Subcutaneous adipose tissue (tissue), 4 donors: ENCODE data around the gene MOGAT1. TPM values are rescaled to one million over a fixed set of nuclear protein-coding genes. Genes with fewer than 3 reads are reported as not detected.

ENCODE experiments used
- CTCF ChIP-seq: fragments of 450-650 bp; IDR thresholded peaks from one replicate; pipeline ENCODE4 v1.5.1; 2016; ENCODE audit warnings: low read depth, mild to moderate bottlenecking, control low read depth, antibody characterized with exemption, moderate library complexity
- total RNA-seq, 4 donors: library from RNA; depleted of rRNA; stranded (reverse); fragments of >200 nt; gene quantifications; one replicate each; pipeline ENCODE4 v1.1.0, GENCODE V29; 2016

MOGAT1 gene
- total RNA-seq, 4 donors from 2014 or later = 2.8 to 2.9 TPM; not detected in 2

- TF ChIP-seq CTCF = no peak
Measured at GRCh38 chr2:222736924-222737323, 65.5 kb downstream of the MOGAT1 start.

GRCh38 chr2:222738312-222738711, 66.9 kb downstream of the MOGAT1 start:
- TF ChIP-seq CTCF = no peak

- TF ChIP-seq CTCF = no peak
Measured at GRCh38 chr2:222738809-222739208, 67.4 kb downstream of the MOGAT1 start.

DNA sequence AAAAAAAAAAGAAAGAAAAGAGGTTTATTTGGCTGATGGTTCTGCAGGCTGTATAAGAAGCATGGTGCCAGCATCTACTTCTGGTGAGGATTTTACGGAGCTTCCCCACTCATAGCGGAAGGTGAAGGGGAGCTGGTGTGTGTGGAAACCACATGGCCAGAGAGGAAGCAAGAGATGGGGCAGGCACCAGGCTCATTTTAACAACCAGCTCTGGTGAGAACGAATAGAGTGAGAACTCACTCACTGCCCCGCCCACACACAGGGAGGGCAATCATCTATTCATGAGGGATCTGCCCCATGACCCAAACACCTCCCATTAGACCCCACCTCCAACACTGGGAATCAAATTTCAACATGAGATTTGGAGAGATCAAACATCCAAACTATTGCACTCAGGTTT, 68.5 kb downstream of the MOGAT1 start:
- no peak for TF ChIP-seq CTCF

DNA sequence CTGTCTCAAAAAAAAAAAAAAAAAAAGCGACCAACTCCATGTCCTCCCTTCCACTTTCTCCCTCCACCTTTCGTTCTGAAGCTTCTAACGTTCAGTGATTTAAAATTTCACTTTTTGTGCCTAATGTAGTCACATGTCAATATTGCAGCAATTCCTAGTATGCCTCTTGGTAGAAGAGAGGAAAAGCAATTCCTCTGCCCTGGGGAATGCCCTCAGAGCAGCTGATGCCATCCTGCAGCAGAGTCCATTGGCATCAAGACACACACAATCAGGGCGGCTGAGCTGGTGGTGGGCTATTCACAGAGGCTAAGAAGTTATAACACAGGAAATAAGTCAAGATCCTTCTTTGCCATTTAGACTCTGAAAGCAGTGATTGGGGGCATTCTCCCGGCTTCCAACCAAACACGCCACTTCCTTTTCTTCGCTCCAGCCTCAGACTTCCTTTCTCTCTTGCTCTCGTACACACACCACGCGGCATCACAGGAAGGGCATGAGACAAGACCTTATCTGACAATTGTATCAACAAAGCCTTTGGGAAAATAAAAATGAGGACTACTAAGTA, 71.9 kb downstream of the MOGAT1 start:
- TF ChIP-seq CTCF = no peak

DNA sequence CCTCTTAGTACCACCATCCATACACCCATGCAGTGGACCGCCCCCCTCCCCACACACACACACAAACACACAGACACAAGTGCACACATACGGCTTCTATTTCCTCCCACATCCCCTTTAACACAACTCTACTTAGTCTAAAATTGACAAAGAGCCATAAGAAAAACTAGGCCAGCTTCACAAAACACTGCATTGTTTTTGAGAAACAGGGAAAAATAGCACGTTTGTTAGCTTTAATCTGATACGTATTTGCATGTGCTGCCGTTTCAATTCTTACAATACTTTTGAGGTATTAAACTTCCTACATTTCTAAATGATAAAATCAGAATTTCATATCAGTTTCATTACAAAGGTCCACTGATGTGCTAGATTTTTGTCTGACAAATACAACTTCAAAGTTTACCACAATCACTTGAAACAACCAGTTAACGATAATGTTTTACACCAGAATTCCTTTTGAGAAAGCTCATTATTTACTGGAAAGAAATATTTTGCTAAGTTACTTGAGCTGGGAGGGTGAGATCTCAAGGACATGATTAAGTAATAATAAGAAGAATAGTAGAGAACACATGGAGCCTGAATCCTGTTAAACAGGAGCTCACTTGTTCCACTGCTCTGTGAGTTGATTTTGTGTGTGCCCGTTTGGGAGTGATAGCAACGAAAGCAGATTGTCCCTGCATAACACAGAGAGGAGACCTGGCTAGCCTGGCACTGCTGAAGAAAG, 74.5 kb downstream of the MOGAT1 start:
- no peak for TF ChIP-seq CTCF

DNA sequence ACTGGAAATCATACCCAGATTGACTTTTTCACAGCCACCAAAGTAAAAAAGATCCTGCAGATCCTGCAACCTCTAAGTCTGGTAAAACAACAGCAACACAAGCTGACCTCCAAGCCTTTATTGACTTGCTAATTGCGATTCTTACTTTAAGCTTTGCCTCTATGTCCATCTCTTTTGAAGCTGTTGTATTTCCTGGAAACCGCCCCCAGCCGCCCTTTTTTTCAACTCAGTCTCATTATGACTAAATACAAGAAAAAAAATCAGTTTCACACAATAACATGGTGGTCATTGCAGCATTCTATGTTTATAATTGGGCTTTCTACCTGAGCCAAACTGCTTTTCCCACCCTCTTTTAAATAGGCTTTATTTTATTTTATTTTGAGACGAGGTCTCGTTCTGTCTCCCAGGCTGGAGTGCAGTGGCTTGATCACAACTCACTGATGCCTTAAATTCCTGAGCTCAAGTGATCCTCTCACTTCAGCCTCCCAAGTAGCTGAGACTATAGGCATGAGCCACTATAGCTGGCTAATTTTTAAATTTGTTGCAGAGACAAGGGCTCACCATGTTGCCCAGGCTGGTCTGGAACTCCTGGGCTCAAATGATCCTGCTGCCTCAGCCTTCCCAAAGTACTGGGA, 76.2 kb downstream of the MOGAT1 start:
- no peak for TF ChIP-seq CTCF
